ENCODE results near the gene MTERF1. TPM values are rescaled to one million over a fixed set of nuclear protein-coding genes. Genes with fewer than 3 reads are reported as not detected.

The MTERF1 gene
- total RNA-seq, 1 experiment from 2014 or later = 13.6 TPM

DNA sequence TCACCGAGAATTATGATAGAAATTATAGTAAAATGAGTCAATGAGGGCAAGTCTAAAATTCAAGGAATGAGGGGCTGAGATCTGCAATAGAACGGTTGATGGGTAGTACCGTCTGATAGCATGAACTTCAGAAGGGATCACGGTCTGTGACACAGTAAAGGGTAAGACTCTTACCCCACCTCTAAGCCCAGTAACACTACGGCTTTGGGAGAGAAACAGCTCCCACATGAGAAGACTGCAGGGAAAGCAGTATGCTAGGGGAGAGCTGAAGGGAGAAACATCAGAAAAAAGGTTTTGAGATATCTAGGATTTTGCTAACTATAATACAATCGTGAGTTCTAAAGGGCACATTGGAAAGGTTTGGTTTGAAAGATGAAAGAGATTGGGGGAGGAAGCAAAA lies 47.4 kb upstream of the MTERF1 start:
- intact Hi-C loops (cut with micrococcal nuclease; ENCODE audit: unreplicated experiment) = no loop called here
- no TSS peak for BruUV-seq (replicated peaks)
- H3K27me3 ChIP-seq (ENCODE audit: control insufficient read depth, insufficient read depth, low read length) = peaks cover 14% of the 10 kb centered on the region
- H3K4me3 ChIP-seq (ENCODE audit: low read depth in 2 of 2, low read length in 2 of 2) = no peak overlapping the region
- no peak for DNase-seq (ENCODE audit: low read depth, low spot score)
- in situ Hi-C loops (cut with HindIII; ENCODE audit: low pct_unique_long_range_greater_than_20kb, low sequenced_read_pairs) = no loop called here
- POLR2A ChIA-PET = no interaction called here
- no peak for ATAC-seq
- H3K36me3 ChIP-seq (ENCODE audit: control insufficient read depth, insufficient read depth, low read length) = no peaks in the 10 kb centered on the region
- H3K4me1 ChIP-seq (ENCODE audit: control insufficient read depth, insufficient read depth, low read length) = no peaks in the 10 kb centered on the region
- H3K27ac ChIP-seq (ENCODE audit: low read length) = no peak overlapping the region
- TF ChIP-seq, protein P1, sequence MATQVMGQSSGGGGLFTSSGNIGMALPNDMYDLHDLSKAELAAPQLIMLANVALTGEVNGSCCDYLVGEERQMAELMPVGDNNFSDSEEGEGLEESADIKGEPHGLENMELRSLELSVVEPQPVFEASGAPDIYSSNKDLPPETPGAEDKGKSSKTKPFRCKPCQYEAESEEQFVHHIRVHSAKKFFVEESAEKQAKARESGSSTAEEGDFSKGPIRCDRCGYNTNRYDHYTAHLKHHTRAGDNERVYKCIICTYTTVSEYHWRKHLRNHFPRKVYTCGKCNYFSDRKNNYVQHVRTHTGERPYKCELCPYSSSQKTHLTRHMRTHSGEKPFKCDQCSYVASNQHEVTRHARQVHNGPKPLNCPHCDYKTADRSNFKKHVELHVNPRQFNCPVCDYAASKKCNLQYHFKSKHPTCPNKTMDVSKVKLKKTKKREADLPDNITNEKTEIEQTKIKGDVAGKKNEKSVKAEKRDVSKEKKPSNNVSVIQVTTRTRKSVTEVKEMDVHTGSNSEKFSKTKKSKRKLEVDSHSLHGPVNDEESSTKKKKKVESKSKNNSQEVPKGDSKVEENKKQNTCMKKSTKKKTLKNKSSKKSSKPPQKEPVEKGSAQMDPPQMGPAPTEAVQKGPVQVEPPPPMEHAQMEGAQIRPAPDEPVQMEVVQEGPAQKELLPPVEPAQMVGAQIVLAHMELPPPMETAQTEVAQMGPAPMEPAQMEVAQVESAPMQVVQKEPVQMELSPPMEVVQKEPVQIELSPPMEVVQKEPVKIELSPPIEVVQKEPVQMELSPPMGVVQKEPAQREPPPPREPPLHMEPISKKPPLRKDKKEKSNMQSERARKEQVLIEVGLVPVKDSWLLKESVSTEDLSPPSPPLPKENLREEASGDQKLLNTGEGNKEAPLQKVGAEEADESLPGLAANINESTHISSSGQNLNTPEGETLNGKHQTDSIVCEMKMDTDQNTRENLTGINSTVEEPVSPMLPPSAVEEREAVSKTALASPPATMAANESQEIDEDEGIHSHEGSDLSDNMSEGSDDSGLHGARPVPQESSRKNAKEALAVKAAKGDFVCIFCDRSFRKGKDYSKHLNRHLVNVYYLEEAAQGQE (IDR thresholded peaks at IDR 0.05; ENCODE audit: insufficient read depth in 1 of 2, low read depth in 2 of 2, low read length in 1 of 2) = no peak
- TF ChIP-seq, protein P2, sequence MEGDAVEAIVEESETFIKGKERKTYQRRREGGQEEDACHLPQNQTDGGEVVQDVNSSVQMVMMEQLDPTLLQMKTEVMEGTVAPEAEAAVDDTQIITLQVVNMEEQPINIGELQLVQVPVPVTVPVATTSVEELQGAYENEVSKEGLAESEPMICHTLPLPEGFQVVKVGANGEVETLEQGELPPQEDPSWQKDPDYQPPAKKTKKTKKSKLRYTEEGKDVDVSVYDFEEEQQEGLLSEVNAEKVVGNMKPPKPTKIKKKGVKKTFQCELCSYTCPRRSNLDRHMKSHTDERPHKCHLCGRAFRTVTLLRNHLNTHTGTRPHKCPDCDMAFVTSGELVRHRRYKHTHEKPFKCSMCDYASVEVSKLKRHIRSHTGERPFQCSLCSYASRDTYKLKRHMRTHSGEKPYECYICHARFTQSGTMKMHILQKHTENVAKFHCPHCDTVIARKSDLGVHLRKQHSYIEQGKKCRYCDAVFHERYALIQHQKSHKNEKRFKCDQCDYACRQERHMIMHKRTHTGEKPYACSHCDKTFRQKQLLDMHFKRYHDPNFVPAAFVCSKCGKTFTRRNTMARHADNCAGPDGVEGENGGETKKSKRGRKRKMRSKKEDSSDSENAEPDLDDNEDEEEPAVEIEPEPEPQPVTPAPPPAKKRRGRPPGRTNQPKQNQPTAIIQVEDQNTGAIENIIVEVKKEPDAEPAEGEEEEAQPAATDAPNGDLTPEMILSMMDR (IDR thresholded peaks at IDR 0.05) = no peak
- CTCF ChIA-PET = no interaction called here
- H3K9me3 ChIP-seq (ENCODE audit: control insufficient read depth, insufficient read depth, low read depth, low read length) = no peaks in the 10 kb centered on the region

DNA sequence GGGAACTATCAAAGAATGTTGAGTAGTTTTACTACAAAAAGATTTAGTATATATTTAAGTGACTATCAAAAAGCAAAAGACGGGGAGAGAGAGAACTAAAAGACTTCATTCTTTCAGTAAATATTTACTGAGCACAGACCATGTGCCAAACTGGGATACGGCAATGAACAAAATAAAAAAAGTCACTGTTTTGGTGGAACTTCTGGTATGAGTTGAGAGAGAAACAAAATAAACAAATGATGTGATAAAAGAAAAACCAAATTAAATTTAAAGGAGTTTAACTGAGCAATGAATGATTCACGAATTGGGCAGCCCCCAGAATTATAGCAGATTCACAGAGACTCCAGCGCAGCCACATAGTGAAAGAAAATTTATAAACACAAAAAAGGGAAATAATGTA lies 42.4 kb upstream of the MTERF1 start:
- TF ChIP-seq TCF7L2 (IDR thresholded peaks at IDR 0.05; ENCODE audit: low read depth, low read length) (no peak), POLR2AphosphoS5 (IDR thresholded peaks at IDR 0.05; ENCODE audit: low read depth, low read length) (no peak), SIN3A (IDR thresholded peaks at IDR 0.05; ENCODE audit: borderline replicate concordance, insufficient read depth, low read depth, low read length) (no peak)
- TF ChIP-seq, protein P1 (IDR thresholded peaks at IDR 0.05; ENCODE audit: insufficient read depth in 1 of 2, low read depth in 2 of 2, low read length in 1 of 2) = no peak
- TF ChIP-seq, protein P2 (IDR thresholded peaks at IDR 0.05) = no peak
- DNase-seq (ENCODE audit: low read depth, low spot score) (no peak), ATAC-seq (no peak)
- intact Hi-C loops (cut with micrococcal nuclease; ENCODE audit: unreplicated experiment) (no loop called here), in situ Hi-C loops (cut with HindIII; ENCODE audit: low pct_unique_long_range_greater_than_20kb, low sequenced_read_pairs) (no loop called here)
- Histone ChIP-seq H3K4me3 (ENCODE audit: low read depth in 2 of 2, low read length in 2 of 2) (no peak overlapping the region), H3K4me1 (ENCODE audit: control insufficient read depth, insufficient read depth, low read length) (no peaks in the 10 kb centered on the region), H3K36me3 (ENCODE audit: control insufficient read depth, insufficient read depth, low read length) (no peaks in the 10 kb centered on the region), H3K27ac (ENCODE audit: low read length) (no peak overlapping the region), H3K9me3 (ENCODE audit: control insufficient read depth, insufficient read depth, low read depth, low read length) (no peaks in the 10 kb centered on the region), H3K27me3 (ENCODE audit: control insufficient read depth, insufficient read depth, low read length) (peaks cover 6% of the 10 kb centered on the region)
- POLR2A ChIA-PET = no interaction called here
- CTCF ChIA-PET = no interaction called here
- BruUV-seq (replicated peaks) = no TSS peak
